ENCODE measurements around the gene ASTN1.

The ASTN1 gene

DNA sequence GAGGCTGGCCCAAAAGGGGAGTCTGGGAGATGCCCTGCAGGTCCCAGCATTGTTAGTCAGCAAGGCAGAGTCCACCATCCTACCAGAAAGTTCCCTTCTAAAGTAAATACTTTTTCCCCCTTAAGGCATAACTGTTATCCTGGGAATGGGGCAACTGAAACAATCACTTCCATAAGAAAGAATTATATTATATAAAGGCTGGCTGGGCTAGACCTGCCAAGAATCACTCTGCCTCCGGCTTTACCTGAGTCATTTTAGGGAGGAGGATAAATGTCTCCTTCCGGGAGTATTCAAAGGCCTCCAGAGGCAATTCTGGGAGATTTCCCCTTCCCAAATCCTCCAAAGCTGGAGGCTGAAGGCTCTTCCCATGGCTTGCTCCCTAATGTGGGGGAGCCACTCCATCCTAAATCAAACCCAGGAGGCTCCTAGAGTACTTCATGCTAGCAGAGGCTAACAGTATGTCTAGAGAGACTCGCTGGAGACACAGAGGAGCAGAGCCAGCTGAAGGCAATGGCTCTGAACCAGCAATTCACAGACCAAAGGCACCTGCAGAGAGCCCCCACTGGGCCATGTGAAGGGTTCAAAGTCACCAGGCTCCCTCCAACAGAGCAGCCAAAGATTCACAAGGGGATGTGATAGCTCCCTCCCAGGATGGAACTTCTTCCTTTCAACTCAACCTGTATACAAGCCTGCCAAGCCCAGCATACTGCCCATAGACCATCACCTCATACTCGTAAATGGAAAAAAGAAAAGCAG lies 116.0 kb downstream of the ASTN1 start:
- H3K36me3 ChIP-seq (replicated peaks) = no peaks in the 10 kb centered on the region
- H3K27ac ChIP-seq = no peak overlapping the region
- H3K4me3 ChIP-seq (ENCODE audit: low read depth, low read length) = no peak overlapping the region
- DNase-seq = no peak
- in situ Hi-C loops (cut with HindIII; ENCODE audit: low pct_ligation_motif_present, low sequenced_read_pairs) = no loop called here
- no peaks in the 10 kb centered on the region for H3K27me3 ChIP-seq (replicated peaks)
- TF ChIP-seq, protein P1, sequence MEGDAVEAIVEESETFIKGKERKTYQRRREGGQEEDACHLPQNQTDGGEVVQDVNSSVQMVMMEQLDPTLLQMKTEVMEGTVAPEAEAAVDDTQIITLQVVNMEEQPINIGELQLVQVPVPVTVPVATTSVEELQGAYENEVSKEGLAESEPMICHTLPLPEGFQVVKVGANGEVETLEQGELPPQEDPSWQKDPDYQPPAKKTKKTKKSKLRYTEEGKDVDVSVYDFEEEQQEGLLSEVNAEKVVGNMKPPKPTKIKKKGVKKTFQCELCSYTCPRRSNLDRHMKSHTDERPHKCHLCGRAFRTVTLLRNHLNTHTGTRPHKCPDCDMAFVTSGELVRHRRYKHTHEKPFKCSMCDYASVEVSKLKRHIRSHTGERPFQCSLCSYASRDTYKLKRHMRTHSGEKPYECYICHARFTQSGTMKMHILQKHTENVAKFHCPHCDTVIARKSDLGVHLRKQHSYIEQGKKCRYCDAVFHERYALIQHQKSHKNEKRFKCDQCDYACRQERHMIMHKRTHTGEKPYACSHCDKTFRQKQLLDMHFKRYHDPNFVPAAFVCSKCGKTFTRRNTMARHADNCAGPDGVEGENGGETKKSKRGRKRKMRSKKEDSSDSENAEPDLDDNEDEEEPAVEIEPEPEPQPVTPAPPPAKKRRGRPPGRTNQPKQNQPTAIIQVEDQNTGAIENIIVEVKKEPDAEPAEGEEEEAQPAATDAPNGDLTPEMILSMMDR (IDR thresholded peaks at IDR 0.05; ENCODE audit: low read depth, low read length, missing control alignments) = no peak

DNA sequence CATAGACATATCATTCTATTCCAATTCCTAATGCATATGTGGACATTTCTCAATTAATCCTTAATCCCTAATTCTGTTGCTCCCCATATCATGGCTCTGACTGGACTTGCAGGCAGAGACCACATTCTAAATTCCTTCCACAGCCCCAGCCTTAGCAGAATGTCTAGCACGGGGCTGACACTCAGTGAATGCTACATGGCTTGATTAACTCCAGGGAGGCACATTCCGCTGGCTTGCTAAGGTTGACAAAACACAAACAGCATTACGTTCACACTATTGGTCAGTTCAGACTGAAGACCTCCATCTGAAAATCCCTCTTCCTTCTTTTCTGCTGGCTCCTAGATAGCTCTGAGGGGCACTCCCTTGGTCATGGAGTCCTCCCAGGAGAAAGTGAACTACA lies 119.4 kb downstream of the ASTN1 start:
- Histone ChIP-seq H3K4me3 (ENCODE audit: low read depth, low read length) (no peak overlapping the region), H3K27ac (no peak overlapping the region), H3K27me3 (replicated peaks) (no peaks in the 10 kb centered on the region), H3K36me3 (replicated peaks) (no peaks in the 10 kb centered on the region)
- TF ChIP-seq, protein P1 (IDR thresholded peaks at IDR 0.05; ENCODE audit: low read depth, low read length, missing control alignments) = no peak
- in situ Hi-C loops (cut with HindIII; ENCODE audit: low pct_ligation_motif_present, low sequenced_read_pairs) = no loop called here
- DNase-seq = no peak

DNA sequence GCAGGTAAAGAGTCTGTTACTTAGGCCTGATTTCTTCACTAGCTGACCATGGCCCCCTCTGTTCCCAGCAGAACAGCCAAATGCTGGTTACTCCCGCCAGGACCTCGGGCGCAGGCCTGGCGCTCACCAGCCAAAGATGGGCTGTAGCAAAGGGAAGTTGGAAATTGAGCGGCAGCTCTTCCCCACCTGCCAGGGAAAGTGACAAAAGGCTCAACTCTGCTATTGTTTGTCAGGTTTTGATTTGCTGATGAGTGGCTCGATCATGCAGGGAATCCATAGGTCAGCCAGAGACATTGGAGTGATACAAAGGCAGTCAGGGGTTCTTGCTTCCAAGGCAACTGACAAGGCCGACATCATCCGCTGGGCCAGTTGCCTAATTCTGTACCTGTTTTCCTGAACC lies 120.1 kb downstream of the ASTN1 start:
- in situ Hi-C loops (cut with HindIII; ENCODE audit: low pct_ligation_motif_present, low sequenced_read_pairs) = no loop called here
- H3K36me3 ChIP-seq (replicated peaks) = no peaks in the 10 kb centered on the region
- H3K4me3 ChIP-seq (ENCODE audit: low read depth, low read length) = no peak overlapping the region
- H3K27ac ChIP-seq = no peak overlapping the region
- TF ChIP-seq, protein P1 (IDR thresholded peaks at IDR 0.05; ENCODE audit: low read depth, low read length, missing control alignments) = no peak
- no peak for DNase-seq
- H3K27me3 ChIP-seq (replicated peaks) = no peaks in the 10 kb centered on the region

DNA sequence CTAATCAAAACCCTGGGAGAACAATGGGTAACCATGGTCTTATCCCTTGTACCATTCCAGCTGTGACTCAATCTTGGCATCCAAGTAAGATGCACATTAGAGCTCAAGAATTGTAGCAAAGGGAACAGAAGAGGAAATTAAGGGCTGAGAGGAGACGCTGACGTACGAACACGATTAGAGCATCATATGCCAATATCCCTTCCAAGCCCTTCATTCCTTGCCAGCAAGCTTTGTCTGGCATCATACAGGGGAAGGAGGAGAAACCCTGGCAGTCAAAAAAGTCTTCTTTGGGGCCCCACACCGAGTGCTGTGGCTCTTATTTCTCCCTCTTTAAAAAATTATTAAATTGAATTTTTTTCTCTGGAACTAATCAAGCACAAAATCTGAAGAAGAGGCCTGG lies 120.9 kb downstream of the ASTN1 start:
- Histone ChIP-seq H3K36me3 (replicated peaks) (no peaks in the 10 kb centered on the region), H3K4me3 (ENCODE audit: low read depth, low read length) (no peak overlapping the region), H3K27me3 (replicated peaks) (no peaks in the 10 kb centered on the region), H3K27ac (no peak overlapping the region)
- no peak for DNase-seq
- in situ Hi-C loops (cut with HindIII; ENCODE audit: low pct_ligation_motif_present, low sequenced_read_pairs) = no loop called here
- TF ChIP-seq, protein P1 (IDR thresholded peaks at IDR 0.05; ENCODE audit: low read depth, low read length, missing control alignments) = no peak

DNA sequence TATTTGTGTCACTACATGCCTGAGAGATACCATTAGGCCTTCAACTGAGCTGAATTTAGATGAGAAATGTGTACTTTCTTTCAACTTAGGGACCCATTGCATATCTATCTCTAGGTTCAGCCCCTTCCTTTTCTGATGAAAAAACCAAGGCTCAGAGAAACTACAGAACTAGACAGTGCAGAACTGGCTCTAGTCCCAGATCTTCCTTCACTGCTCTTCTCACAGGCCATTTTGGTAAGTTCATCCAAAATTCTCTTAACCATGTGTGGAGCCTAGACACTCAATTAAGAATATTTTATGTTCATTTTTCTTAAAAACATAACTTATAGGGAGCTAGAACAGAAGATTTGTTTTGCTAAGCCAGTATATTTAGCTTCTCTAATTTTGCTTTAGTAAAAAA lies 128.9 kb downstream of the ASTN1 start:
- H3K36me3 ChIP-seq (replicated peaks) = no peaks in the 10 kb centered on the region
- in situ Hi-C loops (cut with HindIII; ENCODE audit: low pct_ligation_motif_present, low sequenced_read_pairs) = no loop called here
- no peak for DNase-seq

More for the DNA sequence above, 128.9 kb downstream of the ASTN1 start:
- H3K27ac ChIP-seq = no peak overlapping the region
- H3K27me3 ChIP-seq (replicated peaks) = no peaks in the 10 kb centered on the region
- TF ChIP-seq, protein P1 (IDR thresholded peaks at IDR 0.05; ENCODE audit: low read depth, low read length, missing control alignments) = no peak
- no peak overlapping the region for H3K4me3 ChIP-seq (ENCODE audit: low read depth, low read length)

Measured in brain microvascular endothelial cell (primary cell).